Adrenal gland (tissue), 12 donors: ENCODE measurements around the gene RPS6KB1. TPM values are rescaled to one million over a fixed set of nuclear protein-coding genes. Genes with fewer than 3 reads are reported as not detected.
A peak's percentile ranks its signal among the peaks of the same experiment; 100 is the strongest.
"Not testable (repeated sequence)": the region's sequence is repeated elsewhere in the genome, so short reads cannot be mapped to it uniquely, and the experiment has no call there.

Source experiments
- DNase-seq, 7 donors: peaks; one replicate each; pipeline ENCODE4 v3.0.0-alpha.2; 2019 to 2020
- H3K27ac ChIP-seq, 5 donors: fragments of 200-600 bp; sonication (generic) in 4 of 5; 1 replicate in 3 of 5; 2 replicates in 2 of 5; pipeline versions ENCODE4 v1.5.1 to v1.8.0; 2016 to 2020; ENCODE audit warnings: mild to moderate bottlenecking in 1 of 5
- H3K27me3 ChIP-seq: fragments of 200-600 bp; 2 replicates; pipeline ENCODE4 v1.8.0; 2021
- H3K36me3 ChIP-seq, 2 donors: fragments of 200-600 bp; replicated peaks in 1 of 2; 1 replicate in 1 of 2; 2 replicates in 1 of 2; pipeline versions ENCODE4 v1.5.1 to v1.8.0; 2018 to 2022
- H3K4me1 ChIP-seq, 2 donors: fragments of 200-600 bp; replicated peaks in 1 of 2; 1 replicate in 1 of 2; 2 replicates in 1 of 2; pipeline versions ENCODE4 v1.5.1 to v1.8.0; 2018 to 2021
- H3K4me3 ChIP-seq, 4 donors: fragments of 200-600 bp; sonication (generic) in 3 of 4; one replicate each; pipeline ENCODE4 v1.5.1; 2016 to 2018
- H3K9me3 ChIP-seq, 3 donors: fragments of 200-600 bp; sonication (generic) in 1 of 3; replicated peaks in 1 of 3; 1 replicate in 2 of 3; 2 replicates in 1 of 3; pipeline versions ENCODE4 v1.5.1 to v1.8.0; 2016 to 2021
- POLR2A ChIP-seq, 2 donors: fragments of 450-650 bp; IDR thresholded peaks; one replicate each; pipeline ENCODE4 v1.6.1; 2017; ENCODE audit warnings: antibody characterized with exemption in 2 of 2, mild to moderate bottlenecking in 2 of 2, moderate library complexity in 1 of 2
- WGBS, 4 donors: extraction: QIAGEN DNeasy Blood & Tissue Kit in 2 of 4; methylation state at CpG; one replicate each; pipeline versions ENCODE4 v1.1.5 to v1.1.7; 2013 to 2017; 5-methylcytosine and 5-hydroxymethylcytosine counted together
- intact Hi-C, 2 donors: fragments of 100-400 bp; cut with DNase I; formaldehyde crosslinking; loops; one replicate each; pipeline versions ENCODE4 v1.14.1 to v1.15.0; 2022 to 2023
- polyA plus RNA-seq, 3 donors: library from polyadenylated mRNA; stranded (reverse); fragments of 200-250 nt in 2 of 3; fragments of 350-450 nt in 1 of 3; fragmentation: Illumina TruSeq in 1 of 3; extraction: RNeasy Lipid Tissue Mini Kit (QIAGEN cat#74804) in 1 of 3; gene quantifications; one replicate each; pipeline ENCODE4 v1.2.3, GENCODE V29; 2013 to 2014
- total RNA-seq, 9 donors: library from RNA; depleted of rRNA in 4 of 9; stranded (reverse); fragments of >200 nt in 4 of 9; fragments of 120-200 nt in 1 of 9; fragmentation: NEBNext Ultra II Directional in 1 of 9; extraction: Animal tissue kit (Norgen Biotek cat#: 25700) in 1 of 9; gene quantifications; one replicate each; pipeline versions ENCODE4 v1.1.0 to v1.2.4, GENCODE V29; 2013 to 2023
- TF ChIP-seq, protein P1 (sequence below), 6 experiments: fragments of 450-650 bp in 4 of 6; fragments of 200-600 bp in 2 of 6; sonication (generic) in 1 of 6; IDR thresholded peaks; 1 replicate in 5 of 6; 2 replicates in 1 of 6; pipeline versions ENCODE4 v1.5.1 to v1.8.0; 2016 to 2021; ENCODE audit warnings: antibody characterized with exemption in 6 of 6, mild to moderate bottlenecking in 2 of 6, moderate library complexity in 1 of 6
- donor health status: healthy with polysubstance abuse.
- donor health status: Bipolar disorder and iron deficiency.
- donor health status: DM: yes; HTN: yes; CAD: no.
- donor health status: DM: no; HTN: no; CAD: no.
- donor health status: DM: no; HTN: no; CAD: no.
- donor health status: DM: yes; HTN: yes; CAD: no.

The RPS6KB1 gene
- total and polyA plus RNA-seq, 12 donors: 13.2 to 49.0 (median 37.0) TPM

DNA sequence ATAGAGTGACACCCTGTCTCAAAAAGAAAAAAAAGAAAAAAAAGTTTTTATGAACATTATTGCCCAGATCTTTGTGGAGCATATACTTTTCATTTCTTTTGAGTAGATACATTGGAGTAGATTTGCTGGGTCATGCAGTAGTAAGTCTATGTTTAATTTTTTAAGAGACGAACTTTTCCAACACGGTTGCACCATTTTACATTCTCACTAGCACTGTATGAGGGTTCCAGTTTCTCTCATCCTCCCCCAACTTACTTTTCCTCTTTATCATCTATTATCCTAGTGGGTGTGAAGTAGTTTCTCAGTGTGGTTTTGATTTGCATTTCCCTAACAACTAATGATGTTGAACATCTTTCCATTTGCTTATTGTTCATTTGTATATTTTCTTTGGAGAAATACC, 10.5 kb downstream of the RPS6KB1 start:
- peaks cover 0 to 4% of the 10 kb centered on the region in 2 donors for H3K4me1 ChIP-seq
- no peak for TF ChIP-seq POLR2A (IDR thresholded peaks at IDR 0.05)
- TF ChIP-seq, protein P1, sequence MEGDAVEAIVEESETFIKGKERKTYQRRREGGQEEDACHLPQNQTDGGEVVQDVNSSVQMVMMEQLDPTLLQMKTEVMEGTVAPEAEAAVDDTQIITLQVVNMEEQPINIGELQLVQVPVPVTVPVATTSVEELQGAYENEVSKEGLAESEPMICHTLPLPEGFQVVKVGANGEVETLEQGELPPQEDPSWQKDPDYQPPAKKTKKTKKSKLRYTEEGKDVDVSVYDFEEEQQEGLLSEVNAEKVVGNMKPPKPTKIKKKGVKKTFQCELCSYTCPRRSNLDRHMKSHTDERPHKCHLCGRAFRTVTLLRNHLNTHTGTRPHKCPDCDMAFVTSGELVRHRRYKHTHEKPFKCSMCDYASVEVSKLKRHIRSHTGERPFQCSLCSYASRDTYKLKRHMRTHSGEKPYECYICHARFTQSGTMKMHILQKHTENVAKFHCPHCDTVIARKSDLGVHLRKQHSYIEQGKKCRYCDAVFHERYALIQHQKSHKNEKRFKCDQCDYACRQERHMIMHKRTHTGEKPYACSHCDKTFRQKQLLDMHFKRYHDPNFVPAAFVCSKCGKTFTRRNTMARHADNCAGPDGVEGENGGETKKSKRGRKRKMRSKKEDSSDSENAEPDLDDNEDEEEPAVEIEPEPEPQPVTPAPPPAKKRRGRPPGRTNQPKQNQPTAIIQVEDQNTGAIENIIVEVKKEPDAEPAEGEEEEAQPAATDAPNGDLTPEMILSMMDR (IDR thresholded peaks at IDR 0.05): no peak
- intact Hi-C loops: no loop called here
- no peaks in the 10 kb centered on the region for H3K36me3 ChIP-seq
- H3K9me3 ChIP-seq: no peaks in the 10 kb centered on the region
- WGBS, 4 donors: 82 to 92% (median 87%) methylated on average over 2 of the region's 2 CpGs
- DNase-seq: no peak
- no peak overlapping the region for H3K4me3 ChIP-seq
- H3K27ac ChIP-seq: no peak overlapping the region
- H3K27me3 ChIP-seq: no peaks in the 10 kb centered on the region

DNA sequence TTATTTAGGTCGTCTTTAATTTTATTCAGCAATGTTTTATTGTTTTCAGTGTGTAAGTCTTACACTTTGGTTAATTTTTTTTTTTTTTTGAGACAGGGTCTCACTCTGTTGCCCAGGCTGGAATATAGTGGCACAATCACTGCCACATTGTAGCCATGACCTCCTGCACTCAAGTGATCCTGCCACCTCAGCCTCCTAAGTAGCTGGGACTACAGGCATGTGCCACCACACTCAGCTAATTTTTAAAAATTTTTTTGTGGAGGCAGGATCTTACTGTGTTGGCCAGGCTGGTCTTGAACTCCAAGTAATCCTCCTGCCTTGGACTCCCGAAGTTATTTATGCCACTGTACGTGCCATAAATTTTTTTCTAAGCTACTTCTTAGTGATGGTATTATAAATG, 14.5 kb downstream of the RPS6KB1 start:
- Histone ChIP-seq H3K4me3 (no peak overlapping the region), H3K27me3 (no peaks in the 10 kb centered on the region), H3K9me3 (no peaks in the 10 kb centered on the region), H3K27ac (no peak overlapping the region), H3K4me1 (peaks cover 0 to 4% of the 10 kb centered on the region in 2 donors), H3K36me3 (peaks cover 0 to 5% of the 10 kb centered on the region in 2 donors)
- 85 to 95% (median 90%) methylated on average over 3 of the region's 3 CpGs for WGBS, 4 donors
- TF ChIP-seq, protein P1 (IDR thresholded peaks at IDR 0.05): no peak
- no peak for TF ChIP-seq POLR2A (IDR thresholded peaks at IDR 0.05)
- no peak for DNase-seq
- intact Hi-C loops: no loop called here

- no peak for TF ChIP-seq POLR2A (IDR thresholded peaks at IDR 0.05)
- TF ChIP-seq, protein P1 (IDR thresholded peaks at IDR 0.05): peak; percentile 50 to 76 (median 62)
- WGBS, 4 donors: 66 to 72% (median 68%) methylated on average over 1 of the region's 1 CpG
- Histone ChIP-seq H3K36me3 (peaks cover 0 to 56% of the 10 kb centered on the region in 2 donors), H3K9me3 (no peaks in the 10 kb centered on the region), H3K4me1 (peaks cover 0 to 6% of the 10 kb centered on the region in 2 donors), H3K4me3 (no peak overlapping the region), H3K27me3 (no peaks in the 10 kb centered on the region), H3K27ac (no peak overlapping the region)
- intact Hi-C loops: no loop called here
- DNase-seq: no peak
Measured at GRCh38 chr17:59914274-59914854, 21.4 kb downstream of the RPS6KB1 start.

DNA sequence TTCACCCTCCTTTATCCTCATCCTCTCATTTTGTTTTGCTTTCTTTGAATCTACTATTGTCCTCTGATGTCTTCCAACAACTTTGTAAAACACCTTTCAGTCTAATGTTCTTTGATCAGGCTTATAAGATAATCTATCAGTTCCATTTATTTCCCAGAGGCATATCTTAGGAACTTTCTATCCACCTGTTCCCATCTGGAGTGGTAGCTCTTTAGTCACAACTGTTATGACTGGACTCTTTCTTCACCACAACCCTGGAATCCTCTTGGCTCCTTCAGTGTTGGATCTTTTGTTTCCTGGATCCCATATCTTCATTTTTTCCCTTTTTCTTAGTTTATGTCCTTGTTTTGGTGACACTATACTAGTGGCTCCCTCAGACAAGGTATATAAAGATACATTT, 23.5 kb downstream of the RPS6KB1 start:
- DNase-seq: no peak
- H3K36me3 ChIP-seq: peaks cover 0 to 74% of the 10 kb centered on the region in 2 donors
- intact Hi-C loops: no loop called here
- H3K27me3 ChIP-seq: no peaks in the 10 kb centered on the region
- no peak overlapping the region for H3K4me3 ChIP-seq
- TF ChIP-seq, protein P1 (IDR thresholded peaks at IDR 0.05): no peak
- TF ChIP-seq POLR2A (IDR thresholded peaks at IDR 0.05): no peak
- no peak overlapping the region for H3K27ac ChIP-seq
- no peaks in the 10 kb centered on the region for H3K9me3 ChIP-seq
- peaks cover 0 to 6% of the 10 kb centered on the region in 2 donors for H3K4me1 ChIP-seq

- WGBS, 4 donors: 93 to 98% (median 96%) methylated on average over 4 to 5 of the region's 5 CpGs
- H3K27ac ChIP-seq, H3K4me3 ChIP-seq, H3K27me3 ChIP-seq, H3K4me1 ChIP-seq, intact Hi-C loops, H3K9me3 ChIP-seq, DNase-seq: not testable (repeated sequence)
- H3K36me3 ChIP-seq: peaks cover 0 to 63% of the 10 kb centered on the region in 2 donors
Measured at GRCh38 chr17:59920637-59921036, 27.7 kb downstream of the RPS6KB1 start.

- H3K4me3 ChIP-seq, DNase-seq, H3K4me1 ChIP-seq, H3K9me3 ChIP-seq, H3K27me3 ChIP-seq, H3K27ac ChIP-seq, intact Hi-C loops: not testable (repeated sequence)
- peaks cover 0 to 96% of the 10 kb centered on the region in 2 donors for H3K36me3 ChIP-seq
- WGBS, 4 donors: 94 to 98% (median 97%) methylated on average over 2 of the region's 2 CpGs
Measured at GRCh38 chr17:59930121-59930520, 37.2 kb downstream of the RPS6KB1 start.

DNA sequence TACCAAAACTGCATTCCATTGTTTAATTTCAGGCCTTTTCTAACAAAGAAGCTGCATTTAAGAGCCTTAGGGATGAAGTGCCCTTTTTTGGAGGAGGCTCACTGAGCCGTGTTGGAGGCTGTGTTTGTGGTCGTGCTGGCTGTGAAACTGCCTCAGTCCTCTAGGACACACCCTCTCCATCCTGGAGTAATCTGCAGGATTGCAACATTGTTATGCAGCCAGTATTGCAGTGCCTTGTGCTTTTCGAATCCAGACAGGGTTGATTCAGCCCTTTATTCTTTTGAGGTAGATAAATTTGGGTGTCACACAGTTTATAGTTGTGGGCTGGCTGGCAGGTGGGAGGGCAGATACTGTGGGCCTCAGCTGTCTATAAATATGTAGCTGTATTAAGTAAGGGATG, 37.8 kb downstream of the RPS6KB1 start:
- WGBS, 4 donors: 45 to 75% (median 53%) methylated on average over 3 of the region's 3 CpGs
- H3K9me3 ChIP-seq, H3K27me3 ChIP-seq, intact Hi-C loops, H3K4me3 ChIP-seq, H3K27ac ChIP-seq, H3K4me1 ChIP-seq: not testable (repeated sequence)
- H3K36me3 ChIP-seq: peaks cover 0 to 96% of the 10 kb centered on the region in 2 donors
- peak in 1 of 7 donors; percentile 14 for DNase-seq
